HepG2 (cell line): Measurements from ENCODE around the gene BCL2L1. TPM values are rescaled to one million over a fixed set of nuclear protein-coding genes. Genes with fewer than 3 reads are reported as not detected.

Source experiments
- ATAC-seq: fragments of 200-7000 bp; cut with Tn5 transposase; 3 replicates; pipeline ENCODE4 v1.9.1; 2020; ENCODE audit warnings: mild to moderate bottlenecking, moderate library complexity
- BruUV-seq: library from RNA; stranded (reverse); fragments of 400-500 nt; replicated peaks from 2 replicates; lab custom pipeline; 2021; lab: Mats Ljungman, UMichigan
- CTCF ChIA-PET: fragments of 300-600 bp; formaldehyde crosslinking; extraction: SDS; loops from one replicate; lab custom pipeline; 2021; ENCODE audit warnings: low total read pairs, inconsistent platforms, low intra/inter-chr PET ratio; lab: Yijun Ruan, JAX
- POLR2A ChIA-PET: fragments of 350-600 bp; sonication (Branson Sonifier 250); formaldehyde crosslinking; loops from one replicate; lab custom pipeline; 2020; ENCODE audit warnings: antibody characterized with exemption, inconsistent platforms; lab: Yijun Ruan, JAX
- DNase-seq: peaks from one replicate; pipeline ENCODE4 v3.0.0-alpha.2; 2015; ENCODE audit warnings: low spot score
- FAIRE-seq: peaks from 3 replicates; lab custom pipeline; 2011; peaks lifted over from hg19 to GRCh38; lab: Jason Lieb, UNC
- H2AFZ ChIP-seq: one replicate; pipeline ENCODE4 v1.6.1; 2011; ENCODE audit warnings: low read length, inconsistent platforms
- H3K27ac ChIP-seq: fragments of 300-600 bp; 3 replicates; pipeline ENCODE4 v1.8.0; 2011; ENCODE audit warnings: mixed run types, mild to moderate bottlenecking, mixed read lengths, low read length, inconsistent platforms; ENCODE audit not compliant: insufficient read depth; ENCODE audit errors: extremely low read length
- H3K27me3 ChIP-seq, 2 experiments: fragments of 200-600 bp in 1 of 2; 2 replicates in 1 of 2; 3 replicates in 1 of 2; pipeline versions ENCODE4 v1.6.0 to v1.8.0; 2011; ENCODE audit warnings: low read length in 2 of 2, mild to moderate bottlenecking in 2 of 2, moderate library complexity in 2 of 2, inconsistent platforms in 1 of 2; ENCODE audit not compliant: insufficient read depth in 2 of 2, control insufficient read depth in 1 of 2
- H3K36me3 ChIP-seq, 2 experiments: fragments of 200-600 bp in 1 of 2; replicated peaks in 1 of 2; 2 replicates in 1 of 2; 3 replicates in 1 of 2; pipeline versions ENCODE4 v1.5.1 to v1.8.0; 2011; ENCODE audit warnings: low read length in 2 of 2, inconsistent platforms in 1 of 2; ENCODE audit not compliant: insufficient read depth in 2 of 2, control insufficient read depth in 1 of 2
- H3K4me1 ChIP-seq: 2 replicates; pipeline ENCODE4 v1.5.1; 2012; ENCODE audit warnings: low read length, inconsistent platforms; ENCODE audit not compliant: insufficient read depth
- H3K4me2 ChIP-seq: 2 replicates; pipeline ENCODE4 v1.6.0; 2011; ENCODE audit warnings: low read depth, low read length, inconsistent platforms
- H3K4me3 ChIP-seq, 3 experiments: fragments of 200-600 bp in 1 of 3; sonication (generic), shearing (Covaris generic) in 1 of 3; replicated peaks in 1 of 3; 2 replicates each; pipeline ENCODE4 v1.5.1; 2011 to 2016; ENCODE audit warnings: low read length in 3 of 3, inconsistent platforms in 2 of 3, low read depth in 2 of 3, mild to moderate bottlenecking in 2 of 3, control low read depth in 1 of 3, mixed read lengths in 1 of 3; ENCODE audit not compliant: insufficient read depth in 1 of 3
- H3K79me2 ChIP-seq: one replicate; pipeline ENCODE4 v1.6.1; 2011; ENCODE audit warnings: low read length, inconsistent platforms; ENCODE audit not compliant: insufficient read depth
- H3K9ac ChIP-seq: 2 replicates; pipeline ENCODE4 v1.6.0; 2011; ENCODE audit warnings: mild to moderate bottlenecking, low read depth, low read length, inconsistent platforms; ENCODE audit not compliant: insufficient read depth
- H3K9me3 ChIP-seq: 2 replicates; pipeline ENCODE4 v1.5.1; 2012; ENCODE audit warnings: mild to moderate bottlenecking, low read length
- H4K20me1 ChIP-seq: 2 replicates; pipeline ENCODE4 v1.6.0; 2011; ENCODE audit warnings: inconsistent platforms, mild to moderate bottlenecking, low read length, moderate library complexity; ENCODE audit not compliant: insufficient read depth
- ATF7 ChIP-seq, 2 experiments: fragments of 450-650 bp in 1 of 2; sonication (generic) in 1 of 2; formaldehyde crosslinking in 1 of 2; IDR thresholded peaks; 2 replicates each; pipeline versions ENCODE4 v1.4.0 to v1.6.1; 2016 to 2020; ENCODE audit warnings: antibody characterized with exemption in 1 of 2, mild to moderate bottlenecking in 1 of 2, missing genetic modification reagents in 1 of 2
- BORCS8-MEF2B ChIP-seq: sonication (generic); formaldehyde crosslinking; IDR thresholded peaks from 2 replicates; pipeline ENCODE4 v1.8.0; 2022; ENCODE audit warnings: mild to moderate bottlenecking, missing genetic modification reagents
- FOXK1 ChIP-seq: sonication (generic); formaldehyde crosslinking; IDR thresholded peaks from 2 replicates; pipeline ENCODE4 v1.4.0; 2020; ENCODE audit warnings: low read depth, missing genetic modification reagents, borderline replicate concordance
- GATAD2A ChIP-seq: IDR thresholded peaks from 2 replicates; pipeline ENCODE4 v1.6.1; 2016
- KDM2A ChIP-seq: sonication (generic); formaldehyde crosslinking; IDR thresholded peaks from 2 replicates; pipeline ENCODE4 v1.4.0; 2020; ENCODE audit warnings: low read depth, missing genetic modification reagents, borderline replicate concordance
- NFIB ChIP-seq: sonication (generic); formaldehyde crosslinking; IDR thresholded peaks from 2 replicates; pipeline ENCODE4 v1.9.0; 2021; ENCODE audit warnings: missing genetic modification reagents, mild to moderate bottlenecking, borderline replicate concordance
- NR2F1 ChIP-seq, 2 experiments: fragments of 450-650 bp in 1 of 2; formaldehyde crosslinking in 1 of 2; IDR thresholded peaks; 2 replicates each; pipeline versions ENCODE4 v1.5.0 to v1.6.1; 2016 to 2020; ENCODE audit warnings: mild to moderate bottlenecking in 1 of 2, missing compliant biosample characterization in 1 of 2, missing genetic modification reagents in 1 of 2, moderate library complexity in 1 of 2
- NR2F6 ChIP-seq, 2 experiments: IDR thresholded peaks; 2 replicates each; pipeline ENCODE4 v1.6.1; 2016; ENCODE audit warnings: antibody characterized with exemption in 1 of 2, mild to moderate bottlenecking in 1 of 2
- RARA ChIP-seq: IDR thresholded peaks from 2 replicates; pipeline ENCODE4 v1.6.1; 2016; ENCODE audit warnings: missing genetic modification reagents, missing compliant biosample characterization
- RARG ChIP-seq: sonication (generic); formaldehyde crosslinking; IDR thresholded peaks from 2 replicates; pipeline ENCODE4 v1.4.0; 2020; ENCODE audit warnings: low read depth, mild to moderate bottlenecking, missing genetic modification reagents
- SIX1 ChIP-seq: sonication (generic); formaldehyde crosslinking; IDR thresholded peaks from 2 replicates; pipeline ENCODE4 v1.4.0; 2020; ENCODE audit warnings: missing genetic modification reagents, borderline replicate concordance
- SNAI1 ChIP-seq: sonication (generic); formaldehyde crosslinking; IDR thresholded peaks from 2 replicates; pipeline ENCODE4 v1.5.0; 2020; ENCODE audit warnings: mild to moderate bottlenecking, missing genetic modification reagents, borderline replicate concordance
- TGIF2 ChIP-seq: IDR thresholded peaks from 2 replicates; pipeline ENCODE4 v1.6.1; 2016; ENCODE audit warnings: control low read depth, missing compliant biosample characterization
- ZFAT ChIP-seq: sonication (generic); formaldehyde crosslinking; conservative IDR thresholded peaks from 2 replicates; pipeline ENCODE4 v1.8.1; 2023; ENCODE audit warnings: missing genetic modification reagents, inconsistent platforms
- ZSCAN30 ChIP-seq: sonication (generic); formaldehyde crosslinking; IDR thresholded peaks from 2 replicates; pipeline ENCODE4 v1.5.0; 2020; ENCODE audit warnings: mild to moderate bottlenecking, missing genetic modification reagents
- WGBS: methylation state at CpG from one replicate; pipeline ENCODE4 v1.1.6; 2017; ENCODE audit warnings: low lambda C conversion rate; 5-methylcytosine and 5-hydroxymethylcytosine counted together
- in situ Hi-C: cut with HindIII; loops from 2 replicates; pipeline ENCODE4 v1.10.0; 2017; ENCODE audit warnings: low pct_unique_long_range_greater_than_20kb; ENCODE audit not compliant: extremely low pct_ligation_motif_present
- intact Hi-C: fragments of 100-400 bp; cut with micrococcal nuclease; formaldehyde crosslinking; loops from one replicate; pipeline ENCODE4 v1.10.0; 2022; ENCODE audit not compliant: unreplicated experiment
- polyA plus RNA-seq, 8 experiments: library from polyadenylated mRNA; depleted of rRNA in 3 of 8; stranded (reverse) in 7 of 8; unstranded in 1 of 8; fragments of >200 nt; fragmentation: Illumina TruSeq in 4 of 8; extraction: Trizol in 4 of 8; gene quantifications; 2 replicates each; pipeline versions ENCODE4 v1.2.1 to v1.2.3, GENCODE V29; 2011 to 2016; ENCODE audit warnings: low read depth in 4 of 8, missing spikeins in 1 of 8, mixed read lengths in 1 of 8; ENCODE audit not compliant: insufficient read depth in 1 of 8
- total RNA-seq, 5 experiments: library from RNA; depleted of rRNA; stranded (reverse); fragments of >200 nt; fragmentation: Illumina TruSeq; extraction: Trizol; gene quantifications; 2 replicates each; pipeline ENCODE4 v1.2.3, GENCODE V29; 2016; ENCODE audit warnings: low read depth in 1 of 5
- TF ChIP-seq, protein P1 (sequence below): sonication (generic); formaldehyde crosslinking; IDR thresholded peaks from 2 replicates; pipeline ENCODE4 v1.5.0; 2020; ENCODE audit warnings: mild to moderate bottlenecking, missing genetic modification reagents, borderline replicate concordance

Gene BCL2L1
- total and polyA plus RNA-seq, 2 of the 13 experiments (the other 11 are each of a cell fraction or from before 2014, with no cell fraction given): 164 to 258 TPM

DNA sequence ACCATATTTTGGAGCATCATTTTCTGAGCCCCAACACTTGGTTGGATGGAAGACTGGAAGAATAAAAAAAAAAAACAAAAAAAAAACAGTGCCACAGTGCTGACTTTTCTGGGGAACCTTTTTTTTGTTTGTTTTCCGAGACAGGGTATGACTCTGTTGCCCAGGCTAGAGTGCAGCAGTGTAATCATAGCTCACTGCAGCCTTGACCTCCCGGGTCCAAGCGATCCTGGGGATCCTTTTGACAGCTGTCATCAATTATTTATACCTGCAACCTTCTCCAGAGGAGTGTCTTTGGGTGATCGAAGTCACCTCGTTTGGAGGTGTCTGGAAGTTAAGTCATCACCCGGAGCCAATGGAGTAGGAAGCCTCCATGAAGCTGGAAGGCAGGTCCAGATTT is 8.7 kb upstream of the BCL2L1 start:
- CTCF ChIA-PET: no interaction called here
- H3K36me3 ChIP-seq: no peaks in the 10 kb centered on the region
- peaks cover 48% of the 10 kb centered on the region for H3K4me1 ChIP-seq
- no TSS peak for BruUV-seq
- H3K4me2 ChIP-seq: peak overlapping the region; percentile 90
- DNase-seq (no peak), ATAC-seq (peak; percentile 61), FAIRE-seq (no peak)
- peak overlapping the region; percentile 41 to 56 (median 51) for H3K4me3 ChIP-seq
- peak overlapping the region; percentile 50 for H3K27ac ChIP-seq
- no peaks in the 10 kb centered on the region for H3K79me2 ChIP-seq
- H3K9ac ChIP-seq: peak overlapping the region; percentile 53; the same call in 1 of the 2 replicates
- intact Hi-C loops (no loop called here), in situ Hi-C loops (no loop called here)
- WGBS: 6% methylated on average over 6 of the region's 6 CpGs
- H2AFZ ChIP-seq: no peak overlapping the region
- no peaks in the 10 kb centered on the region for H4K20me1 ChIP-seq
- no peaks in the 10 kb centered on the region for H3K27me3 ChIP-seq
- POLR2A ChIA-PET: interaction anchor here (0.9 to 2.5 kb wide), 9 partner anchors 8 to 123 kb away, joined by 3 to 12 read pairs (median 4); partner anchors contain the start of genes BCL2L1 and TPX2
- no peaks in the 10 kb centered on the region for H3K9me3 ChIP-seq
- TF ChIP-seq SIX1 (CRISPR knock-in tag) (0 out of 2 replicates have a peak, but pooled peaks have one; percentile 32), ZFAT (CRISPR knock-in tag) (no peak), NR2F1 (CRISPR knock-in tag; IDR thresholded peaks at IDR 0.05) (peak in 1 of 2 experiments; percentile 62; a peak in 2 of 4 replicates), ATF7 (IDR thresholded peaks at IDR 0.05) (no peak), ATF7 (CRISPR knock-in tag; IDR thresholded peaks at IDR 0.05) (no peak), BORCS8-MEF2B (CRISPR knock-in tag) (no peak), NR2F6 (IDR thresholded peaks at IDR 0.05) (peak; percentile 70), NR2F6 (CRISPR knock-in tag; IDR thresholded peaks at IDR 0.05) (peak; percentile 88), RARG (no peak), ZSCAN30 (CRISPR knock-in tag) (no peak), RARA (peak; percentile 71), KDM2A (no peak), NFIB (CRISPR knock-in tag) (no peak), GATAD2A (CRISPR knock-in tag) (peak; percentile 60; the same call in 1 of the 2 replicates), TGIF2 (CRISPR knock-in tag) (peak; percentile 79), FOXK1 (CRISPR knock-in tag) (0 out of 2 replicates have a peak, but pooled peaks have one; percentile 13), SNAI1 (CRISPR knock-in tag) (peak; percentile 80; the same call in 1 of the 2 replicates)
- TF ChIP-seq, protein P1, sequence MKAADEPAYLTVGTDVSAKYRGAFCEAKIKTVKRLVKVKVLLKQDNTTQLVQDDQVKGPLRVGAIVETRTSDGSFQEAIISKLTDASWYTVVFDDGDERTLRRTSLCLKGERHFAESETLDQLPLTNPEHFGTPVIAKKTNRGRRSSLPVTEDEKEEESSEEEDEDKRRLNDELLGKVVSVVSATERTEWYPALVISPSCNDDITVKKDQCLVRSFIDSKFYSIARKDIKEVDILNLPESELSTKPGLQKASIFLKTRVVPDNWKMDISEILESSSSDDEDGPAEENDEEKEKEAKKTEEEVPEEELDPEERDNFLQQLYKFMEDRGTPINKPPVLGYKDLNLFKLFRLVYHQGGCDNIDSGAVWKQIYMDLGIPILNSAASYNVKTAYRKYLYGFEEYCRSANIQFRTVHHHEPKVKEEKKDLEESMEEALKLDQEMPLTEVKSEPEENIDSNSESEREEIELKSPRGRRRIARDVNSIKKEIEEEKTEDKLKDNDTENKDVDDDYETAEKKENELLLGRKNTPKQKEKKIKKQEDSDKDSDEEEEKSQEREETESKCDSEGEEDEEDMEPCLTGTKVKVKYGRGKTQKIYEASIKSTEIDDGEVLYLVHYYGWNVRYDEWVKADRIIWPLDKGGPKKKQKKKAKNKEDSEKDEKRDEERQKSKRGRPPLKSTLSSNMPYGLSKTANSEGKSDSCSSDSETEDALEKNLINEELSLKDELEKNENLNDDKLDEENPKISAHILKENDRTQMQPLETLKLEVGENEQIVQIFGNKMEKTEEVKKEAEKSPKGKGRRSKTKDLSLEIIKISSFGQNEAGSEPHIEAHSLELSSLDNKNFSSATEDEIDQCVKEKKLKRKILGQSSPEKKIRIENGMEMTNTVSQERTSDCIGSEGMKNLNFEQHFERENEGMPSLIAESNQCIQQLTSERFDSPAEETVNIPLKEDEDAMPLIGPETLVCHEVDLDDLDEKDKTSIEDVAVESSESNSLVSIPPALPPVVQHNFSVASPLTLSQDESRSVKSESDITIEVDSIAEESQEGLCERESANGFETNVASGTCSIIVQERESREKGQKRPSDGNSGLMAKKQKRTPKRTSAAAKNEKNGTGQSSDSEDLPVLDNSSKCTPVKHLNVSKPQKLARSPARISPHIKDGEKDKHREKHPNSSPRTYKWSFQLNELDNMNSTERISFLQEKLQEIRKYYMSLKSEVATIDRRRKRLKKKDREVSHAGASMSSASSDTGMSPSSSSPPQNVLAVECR (CRISPR knock-in tag): peak; percentile 29; the same call in 1 of the 2 replicates
